ENCODE data around the gene IL20RA.
A peak's percentile ranks its signal among the peaks of the same experiment; 100 is the strongest.

The IL20RA gene

GRCh38 chr6:137046871-137047412 lies 2.2 kb upstream of the IL20RA start:
- no peak for DNase-seq (ENCODE audit: low read depth in 2 of 2, low spot score in 1 of 2)

DNA sequence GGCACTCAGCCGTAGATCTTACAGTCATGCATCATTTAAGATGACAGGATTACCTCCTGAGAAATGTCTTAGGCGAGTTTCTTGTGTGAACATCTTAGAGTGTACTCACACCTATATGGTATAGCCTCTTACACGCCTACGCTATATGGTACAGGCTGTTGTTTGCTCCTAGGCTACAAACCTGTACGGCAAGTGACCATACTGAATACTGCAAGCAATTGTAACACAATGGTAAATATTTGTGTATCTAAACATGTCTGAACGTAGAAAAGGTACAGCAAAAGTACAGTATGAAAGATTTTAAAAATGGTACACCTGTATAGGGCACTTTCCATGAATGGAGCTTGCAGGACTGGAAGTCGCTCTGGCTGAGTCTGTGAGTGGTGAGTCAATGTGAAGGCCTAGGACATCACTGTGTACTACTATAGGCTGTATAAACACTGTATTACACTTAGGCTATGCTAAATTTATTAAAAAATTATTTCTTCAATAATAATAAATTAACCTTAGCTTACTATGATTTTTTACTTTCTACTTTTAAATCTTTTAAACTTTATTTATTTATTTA lies 541 bp upstream of the IL20RA start:
- no peak for DNase-seq (ENCODE audit: low read depth in 2 of 2, low spot score in 1 of 2)

DNA sequence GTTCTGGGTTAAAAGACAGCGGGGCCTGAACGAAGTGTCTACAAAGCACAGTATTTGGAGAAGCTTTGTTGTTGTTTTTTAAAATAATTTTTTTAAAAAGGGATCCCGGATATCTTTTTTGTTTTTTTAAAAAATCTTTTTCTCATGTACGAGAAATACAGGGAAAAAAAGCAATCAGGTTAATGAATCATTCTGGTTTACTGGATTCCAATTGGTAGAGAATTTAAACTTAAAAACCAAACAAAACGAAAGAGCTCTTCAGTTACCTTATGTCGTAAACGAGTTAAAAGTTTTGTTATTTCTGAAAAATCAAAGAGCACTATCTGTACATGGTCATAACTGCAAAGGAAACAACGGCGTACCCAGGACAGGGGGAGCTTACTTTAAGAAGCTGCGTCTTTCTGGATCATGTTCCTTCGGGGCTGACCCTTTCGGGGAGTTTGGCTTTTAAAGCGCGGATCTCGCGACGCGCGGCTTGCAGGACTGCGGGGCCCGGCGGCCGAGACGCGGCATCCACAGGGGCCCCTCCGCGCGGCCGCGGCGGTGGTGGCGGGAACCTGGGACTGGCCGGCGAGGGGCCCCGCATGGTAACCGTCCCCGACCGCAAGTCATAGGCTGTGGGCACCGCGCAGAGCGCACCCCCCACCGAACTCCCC lies 927 bp downstream of the IL20RA start:
- no peak for DNase-seq (ENCODE audit: low read depth in 2 of 2, low spot score in 1 of 2)

GRCh38 chr6:137040393-137040792 lies 4.4 kb downstream of the IL20RA start:
- DNase-seq (ENCODE audit: low read depth in 2 of 2, low spot score in 1 of 2) = no peak

GRCh38 chr6:137039010-137039409 lies 5.8 kb downstream of the IL20RA start:
- DNase-seq (ENCODE audit: low read depth in 2 of 2, low spot score in 1 of 2) = no peak

GRCh38 chr6:137036566-137037300 lies 8.0 kb downstream of the IL20RA start:
- no peak for DNase-seq (ENCODE audit: low read depth in 2 of 2, low spot score in 1 of 2)

DNA sequence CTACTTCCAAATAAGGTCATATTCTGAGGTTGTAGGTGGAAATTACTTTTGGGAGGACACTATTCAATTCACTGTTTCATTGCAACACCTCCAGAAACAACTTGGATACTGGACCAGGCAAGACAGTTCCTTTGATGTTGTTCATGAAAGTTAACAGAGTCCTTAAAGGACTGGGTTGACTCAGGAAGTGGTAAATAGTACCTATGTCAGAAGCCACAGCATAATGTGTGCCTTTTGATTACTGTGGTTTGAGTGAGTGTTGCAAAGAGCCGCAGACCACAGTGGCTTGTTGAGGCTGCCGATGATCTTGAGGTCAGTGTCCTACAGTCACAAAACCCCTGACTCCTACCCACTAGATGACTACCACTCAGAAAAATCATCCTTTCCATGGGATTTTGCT lies 10.9 kb downstream of the IL20RA start:
- DNase-seq (ENCODE audit: low read depth in 2 of 2, low spot score in 1 of 2) = peak; percentile 11 to 34

GRCh38 chr6:137031122-137031521 lies 13.6 kb downstream of the IL20RA start:
- DNase-seq (ENCODE audit: low read depth in 2 of 2, low spot score in 1 of 2) = no peak

GRCh38 chr6:137028912-137029311 lies 15.9 kb downstream of the IL20RA start:
- no peak for DNase-seq (ENCODE audit: low read depth in 2 of 2, low spot score in 1 of 2)

DNA sequence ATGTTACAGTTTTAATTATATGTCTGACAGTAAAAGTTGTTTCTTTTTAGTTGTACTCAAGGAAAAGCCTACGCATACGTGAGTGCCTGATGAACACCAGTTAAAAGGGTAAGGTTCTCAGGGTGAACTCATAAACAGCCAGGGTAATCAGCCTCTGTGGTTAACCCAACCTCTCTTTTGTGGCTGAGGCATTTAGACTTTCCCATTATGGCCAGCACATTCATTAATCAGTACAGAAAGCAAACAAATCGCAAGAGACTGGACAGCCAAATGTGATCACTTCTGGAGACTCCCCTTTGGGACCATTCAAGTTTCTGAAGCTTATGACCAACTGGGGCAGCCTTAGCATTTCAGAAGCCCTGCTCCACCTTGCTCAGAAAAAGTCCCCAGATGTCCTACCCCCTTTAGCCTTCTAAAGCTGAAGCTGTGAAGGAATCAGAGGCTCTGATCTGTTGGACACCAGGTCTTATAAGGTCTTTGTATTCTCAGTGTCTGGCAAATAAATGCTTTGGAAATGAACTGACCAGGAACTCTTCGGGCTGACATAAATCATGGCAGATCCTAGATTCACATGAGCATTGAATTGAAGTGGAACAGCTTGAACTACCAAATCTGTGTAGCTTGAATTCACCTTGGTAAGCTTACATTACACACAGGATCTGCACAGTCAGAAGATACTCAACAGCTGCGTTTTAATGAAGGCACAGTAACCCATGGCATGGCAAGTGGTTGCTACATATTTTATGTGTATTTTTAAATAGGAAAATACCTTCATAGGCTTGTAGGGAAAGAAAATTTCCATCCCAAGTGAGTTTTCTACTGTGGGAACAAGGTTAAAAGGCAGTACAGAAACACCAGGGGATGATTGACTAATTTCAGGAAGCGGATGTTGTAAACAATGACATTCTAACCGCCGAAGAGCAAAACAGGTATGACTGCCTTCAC lies 18.7 kb downstream of the IL20RA start:
- no peak for DNase-seq (ENCODE audit: low read depth in 2 of 2, low spot score in 1 of 2)

DNA sequence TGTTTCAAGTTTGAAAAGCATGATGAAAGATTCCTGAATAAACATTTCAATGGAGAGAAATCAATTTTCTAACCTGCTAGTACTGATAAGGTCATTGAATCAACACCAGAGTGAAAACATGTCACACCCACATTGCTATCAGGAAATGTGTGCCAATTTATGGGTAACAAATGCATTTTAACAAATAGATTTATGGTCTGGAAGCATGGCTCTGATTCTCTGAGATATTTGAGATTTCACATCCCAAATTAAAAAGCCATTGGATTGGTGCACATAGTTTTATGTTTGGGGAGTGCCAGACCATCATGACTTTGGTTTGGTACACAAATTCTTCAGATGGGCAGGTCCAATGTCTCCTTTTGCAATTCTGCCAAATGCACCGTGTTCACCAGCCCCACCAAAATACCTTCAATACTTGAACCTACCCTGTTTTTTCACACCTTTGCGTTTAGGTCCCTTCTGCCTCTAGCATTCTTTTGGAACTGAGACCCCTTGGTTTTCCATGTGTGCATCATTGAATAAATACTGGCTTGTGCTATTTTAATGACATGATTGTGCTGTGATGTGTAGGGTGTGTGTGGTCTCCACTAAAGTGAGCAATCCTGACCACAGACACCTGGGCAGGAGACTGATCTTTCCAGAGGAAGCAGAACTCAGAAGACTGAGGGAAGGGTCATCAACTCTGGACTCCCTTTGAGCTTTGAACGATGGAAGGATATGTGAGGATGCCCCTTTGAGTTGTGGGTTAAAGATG lies 20.4 kb downstream of the IL20RA start:
- no peak for DNase-seq (ENCODE audit: low read depth in 2 of 2, low spot score in 1 of 2)

DNA sequence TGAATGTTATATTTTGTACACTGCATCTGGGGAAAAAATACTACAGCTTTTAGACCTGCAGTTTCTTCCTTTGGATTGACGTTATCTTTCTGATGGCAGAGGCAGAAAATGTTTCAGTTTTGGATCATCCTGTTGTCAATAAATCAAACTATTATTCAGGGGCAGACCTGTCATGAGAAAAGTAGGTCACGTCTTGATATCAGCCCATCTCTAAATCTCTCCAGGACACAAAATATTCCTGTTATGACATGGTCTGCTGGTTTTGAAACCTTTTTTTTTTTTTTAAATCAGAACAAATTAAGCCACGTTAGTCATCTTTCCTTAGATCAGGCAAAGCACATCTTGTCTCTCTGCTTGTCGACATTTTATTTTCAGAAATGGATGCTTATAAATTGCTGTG lies 24.0 kb downstream of the IL20RA start:
- no peak for DNase-seq (ENCODE audit: low read depth in 2 of 2, low spot score in 1 of 2)

DNA sequence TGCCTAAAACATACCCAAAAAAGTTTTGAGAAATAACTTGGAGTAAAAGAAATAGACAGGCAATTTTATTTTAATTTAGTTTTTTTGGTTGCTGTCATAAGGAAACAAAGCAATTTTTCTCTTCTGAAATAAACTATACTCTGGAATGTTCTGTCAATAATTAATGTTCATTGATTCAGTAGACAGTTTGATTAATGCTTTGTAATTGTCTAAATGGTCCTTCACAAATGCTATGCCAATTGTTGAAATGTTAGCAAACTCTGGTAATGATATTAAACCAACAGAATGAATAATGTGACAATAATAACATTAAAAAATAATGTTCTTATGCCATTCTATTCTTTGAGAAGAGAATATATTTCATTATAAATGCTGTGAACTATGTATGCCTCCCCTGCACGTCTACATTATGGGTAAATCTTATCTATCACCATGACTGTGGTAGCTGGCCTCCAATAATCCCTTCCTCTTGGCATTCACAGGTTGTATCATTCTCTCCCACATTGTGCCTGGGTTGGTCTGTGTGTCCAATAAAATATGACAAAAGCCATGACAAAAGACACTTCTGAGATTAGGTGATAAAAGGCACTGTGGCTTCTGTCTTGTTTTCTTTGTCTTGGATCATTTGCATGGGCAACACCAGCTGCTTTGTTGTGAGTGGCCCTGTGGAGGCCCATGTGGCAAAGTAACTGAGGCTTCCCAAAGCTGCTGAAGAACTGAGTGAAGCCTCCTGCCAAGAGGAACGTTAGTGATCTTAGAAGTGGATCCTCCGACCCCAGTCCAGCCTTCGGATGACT lies 25.1 kb downstream of the IL20RA start:
- no peak for DNase-seq (ENCODE audit: low read depth in 2 of 2, low spot score in 1 of 2)

DNA sequence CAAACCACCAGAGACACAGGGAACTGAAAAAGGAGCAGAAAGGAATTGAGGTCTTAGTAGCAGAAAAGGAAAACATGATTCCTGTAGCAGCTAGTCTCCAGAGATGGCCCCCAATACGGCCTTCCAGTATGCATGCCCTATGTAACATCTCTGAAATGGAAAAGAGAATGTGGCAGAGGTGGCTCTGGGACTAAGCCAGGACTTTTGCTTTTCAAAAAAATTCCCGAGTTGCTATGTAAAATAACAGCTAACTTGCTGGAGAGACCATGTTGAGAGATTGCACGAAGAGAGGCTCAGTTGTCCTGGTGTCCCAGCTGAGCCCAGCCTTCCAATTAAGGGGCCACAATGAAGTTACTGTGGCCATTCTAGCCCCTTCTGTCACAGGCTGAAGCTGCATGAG lies 27.7 kb downstream of the IL20RA start:
- no peak for DNase-seq (ENCODE audit: low read depth in 2 of 2, low spot score in 1 of 2)

GRCh38 chr6:137016356-137016755 lies 28.4 kb downstream of the IL20RA start:
- no peak for DNase-seq (ENCODE audit: low read depth in 2 of 2, low spot score in 1 of 2)

GRCh38 chr6:137015943-137016342 lies 28.8 kb downstream of the IL20RA start:
- no peak for DNase-seq (ENCODE audit: low read depth in 2 of 2, low spot score in 1 of 2)

DNA sequence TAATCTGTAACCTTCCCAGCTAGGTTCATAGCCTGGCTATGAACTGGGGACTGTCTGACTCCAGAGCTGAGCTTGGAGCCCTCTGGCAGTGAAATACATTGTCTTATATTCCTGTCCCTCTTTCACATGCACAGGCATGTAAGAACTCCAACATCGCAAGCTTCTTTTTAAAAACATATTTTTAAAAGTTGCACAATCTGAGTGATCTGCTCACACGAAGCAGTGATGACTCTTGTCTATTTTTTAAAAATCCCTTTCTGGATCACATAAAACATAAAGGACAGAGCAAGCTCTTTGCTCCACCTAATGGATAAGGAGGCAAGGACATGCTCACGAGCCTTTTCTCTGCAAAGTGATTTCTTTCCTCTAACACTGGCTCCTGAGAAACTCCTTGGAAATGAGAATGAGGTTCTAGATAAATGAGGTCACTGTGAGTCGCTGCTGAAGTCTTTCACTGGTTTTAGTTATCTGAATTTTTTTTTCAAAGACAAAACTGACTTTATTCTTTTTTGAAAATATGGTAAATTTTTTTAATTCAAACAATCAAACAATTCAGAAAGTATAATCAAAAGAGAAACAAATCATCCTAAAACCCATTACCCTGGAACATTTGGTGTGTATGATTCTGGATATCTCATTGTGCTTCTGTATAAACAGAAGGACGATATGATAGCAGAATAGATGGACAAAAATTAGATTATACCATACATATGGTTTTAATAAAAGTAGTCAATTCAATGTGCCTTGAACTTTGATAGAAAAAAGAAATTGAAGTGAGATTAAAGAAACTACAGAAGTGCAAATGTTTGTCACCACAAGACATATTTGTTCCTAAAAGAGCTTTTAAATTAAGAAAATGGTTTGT lies 30.8 kb downstream of the IL20RA start:
- DNase-seq (ENCODE audit: low read depth in 2 of 2, low spot score in 1 of 2) = no peak

- no peak for DNase-seq (ENCODE audit: low read depth in 2 of 2, low spot score in 1 of 2)
Observed at GRCh38 chr6:137013031-137013430, 31.7 kb downstream of the IL20RA start.

GRCh38 chr6:137011406-137011805 lies 33.4 kb downstream of the IL20RA start:
- no peak for DNase-seq (ENCODE audit: low read depth in 2 of 2, low spot score in 1 of 2)
